RPMI8226 (cell line): ENCODE data around the gene IBA57.

Experiments used
- DNase-seq: peaks from one replicate; pipeline ENCODE4 v3.0.0-alpha.2; 2015

Gene IBA57

DNA sequence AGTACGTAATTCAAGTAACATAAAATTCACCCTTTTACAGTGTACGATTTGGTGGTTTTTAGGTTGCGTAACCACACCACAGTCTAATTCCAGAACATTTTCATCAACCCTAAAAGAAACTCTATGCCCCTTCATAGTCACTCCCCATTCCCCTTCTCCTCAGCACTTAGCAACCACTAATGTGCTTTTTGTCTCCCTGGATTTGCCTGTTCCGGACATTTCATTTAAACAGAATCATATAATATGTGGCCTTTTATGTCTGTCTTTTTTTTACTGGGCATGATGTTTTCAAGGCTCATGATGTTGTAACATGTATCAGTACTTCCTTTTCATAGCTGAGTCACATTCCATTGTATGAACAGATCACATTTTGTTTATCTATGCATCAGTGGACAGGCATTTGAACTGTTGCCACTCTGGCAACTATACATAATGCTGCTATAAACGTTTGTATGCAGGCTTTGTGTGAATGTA is 63.0 kb downstream of the IBA57 start:
- no peak for DNase-seq

DNA sequence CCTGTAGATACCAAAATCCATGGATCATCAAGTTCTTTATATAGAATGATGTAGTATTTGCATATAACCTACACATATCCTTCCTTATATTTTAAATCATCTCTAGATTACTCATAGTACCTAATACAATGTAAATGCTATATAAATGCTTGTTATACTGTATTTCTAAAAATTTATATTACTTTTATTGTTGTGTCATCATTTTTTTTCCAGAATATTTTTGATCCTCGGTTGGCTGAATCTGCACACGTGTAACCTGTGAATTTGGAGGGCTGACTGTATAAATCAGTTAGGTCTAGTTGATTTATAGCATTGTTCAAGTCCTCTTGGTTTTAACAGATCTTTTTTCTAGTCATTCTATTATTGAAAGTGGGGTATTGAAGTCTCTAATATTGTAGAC is 65.6 kb downstream of the IBA57 start:
- DNase-seq: no peak
